DMS153 (cell line): ENCODE measurements around the gene SLCO1B3.
A peak's percentile ranks its signal among the peaks of the same experiment; 100 is the strongest.
"Not testable (repeated sequence)": the region's sequence is repeated elsewhere in the genome, so short reads cannot be mapped to it uniquely, and the experiment has no call there.

Experiments used
- DNase-seq: peaks from one replicate; lab custom pipeline; 2025; lab: John Stamatoyannopoulos, UW

Gene SLCO1B3, protein sequence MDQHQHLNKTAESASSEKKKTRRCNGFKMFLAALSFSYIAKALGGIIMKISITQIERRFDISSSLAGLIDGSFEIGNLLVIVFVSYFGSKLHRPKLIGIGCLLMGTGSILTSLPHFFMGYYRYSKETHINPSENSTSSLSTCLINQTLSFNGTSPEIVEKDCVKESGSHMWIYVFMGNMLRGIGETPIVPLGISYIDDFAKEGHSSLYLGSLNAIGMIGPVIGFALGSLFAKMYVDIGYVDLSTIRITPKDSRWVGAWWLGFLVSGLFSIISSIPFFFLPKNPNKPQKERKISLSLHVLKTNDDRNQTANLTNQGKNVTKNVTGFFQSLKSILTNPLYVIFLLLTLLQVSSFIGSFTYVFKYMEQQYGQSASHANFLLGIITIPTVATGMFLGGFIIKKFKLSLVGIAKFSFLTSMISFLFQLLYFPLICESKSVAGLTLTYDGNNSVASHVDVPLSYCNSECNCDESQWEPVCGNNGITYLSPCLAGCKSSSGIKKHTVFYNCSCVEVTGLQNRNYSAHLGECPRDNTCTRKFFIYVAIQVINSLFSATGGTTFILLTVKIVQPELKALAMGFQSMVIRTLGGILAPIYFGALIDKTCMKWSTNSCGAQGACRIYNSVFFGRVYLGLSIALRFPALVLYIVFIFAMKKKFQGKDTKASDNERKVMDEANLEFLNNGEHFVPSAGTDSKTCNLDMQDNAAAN

DNA sequence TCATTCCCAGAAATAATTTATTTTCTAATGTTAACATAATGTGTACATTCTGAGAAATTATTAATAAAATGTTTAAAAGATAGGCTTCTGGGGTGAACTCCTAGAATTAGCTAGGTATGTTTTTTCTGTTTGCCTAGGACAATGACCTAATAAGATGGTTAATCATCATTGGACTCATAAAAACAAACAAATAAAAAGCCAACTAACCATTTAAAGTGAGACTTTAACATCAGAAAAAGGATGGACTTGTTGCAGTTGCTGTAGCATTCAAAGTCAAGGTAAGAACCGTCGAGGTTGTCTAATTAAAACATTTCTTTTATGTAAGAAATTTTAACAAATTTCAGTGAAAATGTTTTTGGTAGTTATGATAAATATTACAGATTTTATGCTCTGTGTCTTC lies at the start of gene SLCO1B3:
Gene SLCO1B3 (plus strand): TSS at position 219 of the 400 bp plus-strand sequence. CDS start 5,034 bp downstream, outside the sequence.
- DNase-seq: no peak

- DNase-seq: no peak
Measured at GRCh38 chr12:20777420-20777819, 33.1 kb upstream of the SLCO1B3 start.

- no peak for DNase-seq
Measured at GRCh38 chr12:20778969-20779368, 31.5 kb upstream of the SLCO1B3 start.

DNA sequence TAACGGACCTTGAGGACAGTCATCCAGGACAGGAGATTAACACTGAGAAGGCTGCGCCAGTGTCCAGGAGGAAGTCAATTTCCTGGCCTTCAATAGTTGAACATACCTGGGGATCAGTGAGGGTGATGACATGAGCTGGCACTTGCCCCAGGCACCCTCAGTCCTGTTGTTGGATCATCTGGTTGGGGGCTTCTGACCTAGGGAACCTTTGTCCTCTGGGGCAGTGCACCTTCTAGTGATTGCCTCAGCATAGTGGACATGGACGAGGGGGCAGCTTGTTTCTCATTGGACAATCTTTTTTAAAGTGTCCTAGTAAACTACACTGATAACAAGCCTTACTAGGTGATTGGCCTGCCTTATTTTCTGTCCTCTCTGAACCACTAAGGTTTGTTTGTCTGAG lies 30.5 kb upstream of the SLCO1B3 start:
- DNase-seq: not testable (repeated sequence)

DNA sequence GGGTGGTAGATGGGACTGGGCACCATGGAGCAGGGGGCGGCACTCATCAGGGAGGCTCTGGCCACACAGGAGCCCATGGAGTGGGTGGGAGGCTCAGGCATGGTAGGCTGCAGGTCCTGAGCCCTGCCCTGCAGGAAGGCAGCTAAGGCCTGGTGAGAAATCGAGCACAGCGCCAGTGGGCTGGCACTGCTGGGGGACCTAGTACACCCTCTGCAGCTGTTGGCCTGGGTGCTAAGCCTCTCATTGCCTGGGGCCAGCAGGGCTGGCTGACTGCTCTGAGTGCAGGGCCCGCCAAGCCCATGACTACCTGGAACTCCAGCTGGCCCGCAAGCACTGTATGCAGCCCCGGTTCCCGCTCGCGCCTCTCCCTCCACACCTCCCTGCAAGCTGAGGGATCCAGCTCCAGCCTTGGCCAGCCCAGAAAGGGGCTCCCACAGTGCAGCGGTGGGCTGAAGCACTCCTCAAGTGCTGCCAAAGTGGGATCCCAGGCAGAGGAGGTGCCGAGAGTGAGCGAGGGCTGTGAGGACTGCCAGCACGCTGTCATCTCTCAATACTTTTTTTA lies 26.6 kb upstream of the SLCO1B3 start:
- DNase-seq: not testable (repeated sequence)

DNA sequence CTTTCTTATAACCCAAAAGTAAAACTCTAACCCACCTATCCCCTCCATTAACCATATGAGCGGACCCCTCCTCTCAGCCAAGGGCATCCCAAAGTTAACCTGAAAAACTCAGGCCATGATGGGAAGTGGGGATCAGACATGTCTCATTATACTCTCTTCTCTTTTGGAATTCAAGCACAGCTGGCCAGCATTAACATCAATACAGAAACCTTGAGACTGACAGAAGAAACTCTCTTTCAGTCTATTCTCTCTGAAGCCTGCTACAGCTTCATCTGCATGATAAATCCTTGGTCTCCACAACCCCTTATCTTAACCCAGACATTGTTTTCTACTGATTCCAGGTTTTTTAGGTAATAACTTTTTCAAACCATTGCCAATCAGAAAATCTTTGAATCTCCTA lies 17.5 kb upstream of the SLCO1B3 start:
- no peak for DNase-seq

DNA sequence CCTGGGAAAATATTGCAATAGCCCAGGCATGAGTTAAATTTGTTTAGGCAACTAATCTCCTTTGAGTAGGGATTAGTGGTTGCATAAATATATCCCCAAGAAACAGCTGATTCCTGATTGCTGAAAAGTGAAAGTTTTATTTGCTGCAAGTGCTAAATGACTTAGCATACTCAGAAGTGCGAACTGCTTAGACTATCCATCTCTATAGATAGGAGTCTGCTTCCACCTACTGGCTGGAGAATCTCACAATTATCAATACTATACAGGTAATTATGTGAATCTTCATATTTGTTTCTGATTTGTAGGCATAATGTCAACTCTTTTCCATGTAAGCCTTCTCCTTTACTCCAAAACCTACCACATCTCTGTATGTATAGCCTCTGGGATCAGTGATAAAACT lies 12.0 kb upstream of the SLCO1B3 start:
- DNase-seq: no peak

DNA sequence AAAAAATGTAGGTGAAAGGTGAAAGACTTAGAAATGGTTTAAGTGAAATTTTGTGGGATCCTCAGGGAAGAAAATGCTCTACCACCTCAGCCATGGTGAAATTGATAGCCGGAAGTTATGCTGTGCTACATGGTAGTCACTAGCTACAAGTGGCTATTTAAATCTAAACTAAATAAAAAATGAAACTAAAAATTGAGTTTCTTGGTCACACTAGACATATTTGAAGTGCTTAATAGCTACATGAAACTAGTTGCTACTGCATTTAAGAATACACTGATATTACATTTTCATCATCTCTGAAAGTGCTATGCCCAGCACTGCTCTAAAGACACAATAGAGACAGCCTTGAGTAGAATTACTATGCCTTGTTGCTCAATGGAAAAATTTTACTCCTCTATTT lies 10.3 kb upstream of the SLCO1B3 start:
- no peak for DNase-seq

DNA sequence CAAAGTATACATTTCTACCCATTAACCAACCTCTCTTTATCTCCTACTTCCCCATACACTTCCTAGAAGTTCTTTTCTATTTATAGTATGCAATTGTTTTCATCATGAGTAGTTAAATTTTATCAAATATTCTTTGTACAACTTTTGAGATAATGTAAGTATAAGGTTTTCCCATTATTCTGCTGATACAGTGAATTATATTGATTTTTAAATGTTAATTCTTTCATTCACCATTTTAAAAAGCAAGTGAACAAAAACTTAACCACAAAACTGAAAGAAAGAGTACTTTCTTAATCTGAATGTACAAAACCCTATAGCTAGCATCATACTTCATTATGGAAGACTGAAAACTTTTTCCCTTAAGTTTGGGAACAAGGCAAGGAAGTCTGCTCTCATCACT lies 9.5 kb upstream of the SLCO1B3 start:
- no peak for DNase-seq

DNA sequence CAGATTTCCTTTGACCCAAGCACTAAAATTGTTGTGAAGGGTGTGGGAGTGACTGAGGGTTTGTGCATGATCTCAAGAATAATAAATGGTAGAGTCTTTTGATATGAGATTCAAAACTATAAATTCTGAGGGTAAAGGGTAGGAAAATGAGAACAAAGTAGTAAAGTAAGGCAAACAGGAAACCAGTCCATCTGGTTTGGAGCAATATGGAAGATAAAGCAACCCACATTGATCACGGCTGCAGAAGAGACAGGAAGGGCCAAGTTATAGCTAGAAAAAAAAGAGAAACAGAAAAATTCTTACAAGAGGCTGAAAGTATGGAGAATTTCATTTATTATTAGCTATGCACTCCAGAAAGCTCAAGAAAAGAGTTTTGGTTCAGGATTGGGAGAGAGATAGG lies 4.6 kb upstream of the SLCO1B3 start:
- DNase-seq: no peak

DNA sequence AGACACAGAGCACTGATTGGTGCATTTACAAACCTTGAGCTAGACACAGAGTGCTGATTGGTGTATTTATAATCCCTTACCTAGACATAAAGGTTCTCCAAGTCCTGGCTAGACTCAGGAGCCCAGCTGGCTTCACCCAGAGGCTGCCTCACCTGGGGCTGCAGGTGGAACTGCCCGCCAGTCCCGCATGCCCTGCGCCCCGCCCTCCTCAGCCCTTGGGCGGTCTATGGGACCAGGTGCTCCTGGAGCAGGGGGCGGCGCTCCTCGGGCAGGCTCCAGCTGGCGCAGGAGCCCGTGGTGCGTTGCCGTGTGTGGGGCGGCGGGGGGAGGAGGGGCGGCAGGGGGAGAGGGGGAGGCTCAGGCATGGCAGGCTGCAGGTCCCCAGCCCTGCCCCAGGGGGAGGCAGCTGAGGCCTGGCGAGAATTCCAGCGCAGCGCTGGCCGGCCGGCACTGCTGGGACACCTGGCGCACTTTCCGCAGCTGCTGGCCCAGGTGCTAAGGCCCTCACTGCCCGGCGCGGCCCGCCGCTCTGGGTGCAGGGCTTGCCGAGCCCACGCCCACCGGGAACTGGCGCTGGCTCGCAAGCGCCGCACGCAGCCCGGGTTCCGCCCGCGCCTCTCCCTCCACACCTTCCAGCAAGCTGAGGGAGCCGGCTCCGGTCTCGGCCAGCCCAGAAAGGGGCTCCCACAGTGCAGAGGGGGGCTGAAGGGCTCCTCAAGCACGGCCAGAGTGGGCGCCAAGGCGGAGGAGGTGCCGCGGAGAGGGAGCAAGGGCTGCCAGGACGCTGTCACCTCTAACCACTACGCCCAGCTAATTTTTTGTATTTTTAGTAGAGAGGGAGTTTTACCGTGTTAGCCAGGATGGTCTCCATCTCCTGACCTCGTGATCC lies 3.1 kb upstream of the SLCO1B3 start:
- DNase-seq: no peak

DNA sequence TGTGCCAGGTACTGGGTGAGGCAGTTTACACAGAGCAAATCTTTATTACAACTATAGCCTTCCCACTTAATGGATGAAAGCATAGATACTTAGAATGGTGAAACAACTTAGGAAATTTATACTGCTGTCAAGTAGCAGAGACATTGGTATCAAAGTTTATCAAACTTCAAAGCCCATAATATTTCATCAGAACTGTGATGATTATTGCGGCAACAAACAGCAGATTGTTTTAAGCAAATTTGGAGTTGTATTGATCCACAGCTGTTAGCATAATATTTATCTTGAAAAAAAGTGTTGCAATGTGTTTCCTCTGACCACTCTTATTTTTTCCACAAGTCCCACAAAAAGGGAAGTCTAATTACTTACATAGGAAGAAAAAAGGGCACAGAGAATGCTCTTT lies 2.0 kb upstream of the SLCO1B3 start:
- DNase-seq: no peak

- no peak for DNase-seq
Measured at GRCh38 chr12:20815574-20815973, 5.1 kb downstream of the SLCO1B3 start.

DNA sequence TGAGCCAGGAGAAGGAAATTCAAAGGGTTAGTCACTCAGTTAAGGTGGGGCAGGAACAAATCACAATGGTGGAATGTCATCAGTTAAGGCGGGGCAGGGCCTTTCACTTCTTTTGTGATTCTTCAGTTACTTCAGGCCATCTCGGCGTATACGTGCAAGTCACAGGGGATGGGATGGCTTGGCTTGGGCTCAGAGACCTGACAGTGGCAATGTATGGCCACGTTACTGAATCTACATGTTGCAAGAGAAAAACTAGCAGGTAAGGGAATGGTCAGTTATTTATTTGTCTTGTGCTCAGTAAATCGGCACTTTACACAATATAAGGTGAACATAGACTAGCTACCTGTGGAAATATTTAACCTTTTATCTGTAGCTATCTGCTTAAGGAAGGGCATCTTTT lies 11.9 kb downstream of the SLCO1B3 start:
- DNase-seq: no peak

GRCh38 chr12:20822925-20823324 lies 12.4 kb downstream of the SLCO1B3 start:
- no peak for DNase-seq

- DNase-seq: no peak
Measured at GRCh38 chr12:20829919-20830318, 19.4 kb downstream of the SLCO1B3 start.

- no peak for DNase-seq
Measured at GRCh38 chr12:20830456-20830855, 20.0 kb downstream of the SLCO1B3 start.

DNA sequence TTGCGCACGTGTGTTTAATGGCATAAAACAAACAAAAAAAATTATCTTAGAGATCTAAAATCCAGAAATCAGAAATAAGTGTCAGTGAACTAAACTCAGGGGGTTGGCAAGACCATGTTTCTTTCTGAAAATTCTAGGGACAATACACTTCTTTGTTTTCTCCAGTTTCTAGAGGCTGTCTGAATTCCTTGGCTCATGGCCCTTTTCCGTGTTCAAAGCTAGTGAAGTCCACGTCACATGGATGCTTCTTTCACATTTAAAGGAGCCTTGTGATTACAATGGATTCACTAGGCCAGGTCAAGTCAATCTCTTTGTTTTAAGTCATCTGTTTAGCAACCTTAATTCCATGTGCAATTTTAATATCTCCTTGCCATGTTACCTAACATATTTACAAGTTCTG lies 22.4 kb downstream of the SLCO1B3 start:
- no peak for DNase-seq

GRCh38 chr12:20852649-20853048 lies 42.1 kb downstream of the SLCO1B3 start:
- DNase-seq: no peak

GRCh38 chr12:20863056-20863455 lies 52.6 kb downstream of the SLCO1B3 start:
- DNase-seq: no peak

- peak; percentile 39 for DNase-seq
Measured at GRCh38 chr12:20865873-20866272, 55.4 kb downstream of the SLCO1B3 start.

DNA sequence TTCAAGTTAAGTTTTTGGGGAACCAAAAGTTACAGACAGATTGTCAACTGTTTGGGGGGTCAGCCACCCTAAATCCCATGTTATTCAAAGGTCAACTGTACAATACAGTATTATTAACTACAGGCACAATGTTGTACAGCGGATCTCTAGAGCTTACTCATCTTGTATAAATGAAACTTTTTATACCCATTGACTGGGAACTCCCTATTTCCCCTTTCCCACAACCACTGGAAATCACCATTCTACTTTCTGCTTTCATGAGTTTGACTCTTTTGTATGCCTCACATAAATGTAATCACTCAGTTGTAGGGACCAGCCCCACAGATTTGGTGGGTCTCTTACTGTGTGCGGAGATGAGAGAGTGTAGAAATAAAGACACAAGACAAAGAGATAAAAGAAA lies 57.8 kb downstream of the SLCO1B3 start:
- no peak for DNase-seq
